GM12875 (cell line): ENCODE results near the gene AMH.

Experiments
- H3K4me3 ChIP-seq: one replicate; pipeline ENCODE4 v1.5.1; 2011; ENCODE audit warnings: low read depth, low read length, control low read depth
- CTCF ChIP-seq: IDR thresholded peaks from 2 replicates; pipeline ENCODE4 v1.5.1; 2011; ENCODE audit warnings: low read depth, mild to moderate bottlenecking, control low read depth, inconsistent platforms, low read length, moderate library complexity, borderline replicate concordance; ENCODE audit not compliant: insufficient read depth

AMH gene

DNA sequence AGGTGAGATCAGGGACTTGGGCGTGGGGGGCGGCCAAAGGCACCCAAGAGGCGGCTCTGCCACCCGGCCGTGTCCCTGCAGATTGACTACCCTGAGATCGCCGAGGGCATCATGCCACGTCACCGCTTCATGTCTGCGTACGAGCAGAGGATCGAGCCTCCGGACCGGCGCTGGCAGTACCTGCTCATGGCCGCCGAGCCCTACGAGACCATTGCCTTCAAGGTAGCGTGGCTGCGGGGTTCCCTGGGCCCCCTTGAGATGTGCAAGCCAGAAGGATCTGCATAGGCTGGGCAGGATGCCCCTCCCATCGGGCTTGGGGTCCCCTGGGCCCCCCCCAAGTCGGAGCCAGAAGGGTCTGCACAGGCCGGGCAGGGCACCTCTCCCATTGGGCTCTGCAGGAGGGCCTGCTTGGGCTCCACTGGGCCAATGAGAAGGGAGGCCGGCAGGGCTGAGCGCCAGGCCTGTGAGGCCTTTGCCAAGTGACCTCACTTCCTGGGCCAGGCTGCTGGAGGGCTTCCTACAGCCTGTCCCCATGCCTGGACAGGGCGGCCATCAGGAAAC is 2.2 kb upstream of the AMH start:
- TF ChIP-seq CTCF: no peak
- H3K4me3 ChIP-seq: no peak overlapping the region

GRCh38 chr19:2247433-2248101 is 1.6 kb upstream of the AMH start:
- no peak for TF ChIP-seq CTCF
- H3K4me3 ChIP-seq: no peak overlapping the region

DNA sequence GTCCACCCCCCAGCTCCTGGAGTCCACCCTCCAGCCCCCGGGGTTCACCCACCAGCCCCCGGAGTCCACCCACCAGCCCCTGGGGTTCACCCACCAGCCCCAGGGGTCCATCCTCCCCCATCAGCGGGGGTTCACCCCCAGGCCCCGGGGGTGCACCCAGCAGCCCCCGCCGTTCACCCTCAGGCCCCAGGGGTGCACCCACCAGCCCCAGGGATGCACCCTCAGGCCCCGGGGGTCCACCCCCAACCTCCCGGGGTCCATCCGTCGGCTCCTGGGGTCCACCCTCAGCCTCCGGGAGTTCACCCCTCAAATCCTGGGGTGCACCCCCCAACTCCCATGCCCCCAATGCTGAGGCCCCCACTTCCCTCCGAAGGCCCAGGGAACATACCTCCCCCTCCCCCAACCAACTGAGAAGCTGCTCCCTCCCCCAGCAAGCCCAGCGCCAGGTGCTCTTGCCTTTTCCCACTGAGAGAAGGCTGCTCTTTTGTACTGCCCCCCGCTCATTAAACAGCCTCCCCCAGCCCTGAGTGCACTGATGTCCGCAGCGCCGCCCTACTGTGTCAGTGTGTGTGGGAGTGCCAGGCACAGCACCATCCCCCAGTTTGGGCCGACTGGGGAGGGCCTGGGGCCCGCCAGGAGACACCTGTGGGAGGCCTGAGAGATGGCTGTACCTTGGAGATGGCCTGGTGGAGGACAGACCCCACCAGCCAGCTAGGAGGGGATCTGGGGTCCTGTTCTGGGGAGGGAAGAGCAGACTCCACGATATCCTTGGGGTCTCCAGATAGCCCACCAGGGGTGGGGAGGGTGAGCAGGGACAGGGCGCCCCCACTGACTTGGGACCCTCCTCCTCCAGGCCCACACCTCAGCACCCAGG is 750 bp upstream of the AMH start:
- no peak overlapping the region for H3K4me3 ChIP-seq
- TF ChIP-seq CTCF: no peak

DNA sequence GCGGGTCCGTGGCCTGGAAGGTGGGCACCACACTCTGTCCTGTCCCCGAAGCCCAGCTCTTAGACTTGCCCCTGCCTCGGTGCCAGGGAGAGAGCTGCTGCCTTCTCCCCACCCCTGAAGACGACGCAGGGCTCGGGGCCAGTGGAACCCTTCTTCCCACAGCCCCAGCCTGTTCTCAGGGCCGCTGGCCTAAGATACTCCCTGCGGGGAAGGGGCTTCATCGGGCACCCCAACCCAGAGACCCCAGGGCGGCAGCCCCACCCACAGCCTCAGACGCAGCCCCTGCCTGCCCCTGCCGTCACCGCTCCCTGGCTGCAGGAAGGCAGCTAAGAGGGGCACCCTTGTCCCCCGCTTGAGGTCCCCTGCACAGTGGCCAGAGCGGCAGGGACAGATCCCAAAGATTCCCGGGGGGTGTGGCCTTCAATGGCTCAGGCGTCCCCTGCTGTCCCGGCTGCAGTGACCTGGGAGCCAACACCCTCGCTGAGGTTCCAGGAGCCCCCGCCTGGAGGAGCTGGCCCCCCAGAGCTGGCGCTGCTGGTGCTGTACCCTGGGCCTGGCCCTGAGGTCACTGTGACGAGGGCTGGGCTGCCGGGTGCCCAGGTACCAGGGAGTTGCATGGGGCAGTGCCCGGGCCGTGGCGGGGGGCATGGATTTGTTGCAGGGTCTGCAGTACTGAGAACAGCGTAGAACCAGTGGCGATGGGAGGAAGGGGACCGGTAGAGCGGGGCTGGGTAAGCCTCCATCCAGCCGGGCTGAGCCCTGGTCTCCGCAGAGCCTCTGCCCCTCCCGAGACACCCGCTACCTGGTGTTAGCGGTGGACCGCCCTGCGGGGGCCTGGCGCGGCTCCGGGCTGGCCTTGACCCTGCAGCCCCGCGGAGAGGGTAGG is 1.0 kb downstream of the AMH start:
- no peak for TF ChIP-seq CTCF
- H3K4me3 ChIP-seq: no peak overlapping the region

DNA sequence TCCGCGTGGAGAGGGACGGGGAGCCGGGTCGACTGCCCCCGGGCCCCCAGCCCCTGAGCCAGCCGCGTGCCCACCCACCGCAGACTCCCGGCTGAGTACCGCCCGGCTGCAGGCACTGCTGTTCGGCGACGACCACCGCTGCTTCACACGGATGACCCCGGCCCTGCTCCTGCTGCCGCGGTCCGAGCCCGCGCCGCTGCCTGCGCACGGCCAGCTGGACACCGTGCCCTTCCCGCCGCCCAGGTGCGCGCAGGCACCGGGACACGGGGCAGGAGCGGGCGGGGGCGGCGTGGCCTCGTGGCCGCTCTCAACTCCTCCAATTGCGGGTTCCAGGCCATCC is 1.6 kb downstream of the AMH start:
- TF ChIP-seq CTCF: no peak
- no peak overlapping the region for H3K4me3 ChIP-seq

GRCh38 chr19:2251106-2252054 is 2.3 kb downstream of the AMH start:
- no peak overlapping the region for H3K4me3 ChIP-seq
- no peak for TF ChIP-seq CTCF
